Endothelial cell (in vitro differentiated cells): Measurements from ENCODE around the gene LYPD6B. TPM values are rescaled to one million over a fixed set of nuclear protein-coding genes. Genes with fewer than 3 reads are reported as not detected.

Source experiments
- DNase-seq: peaks from one replicate; pipeline ENCODE4 v3.0.0; 2021; ENCODE audit warnings: low spot score
- H3K27ac Mint-ChIP-seq: one replicate; pipeline ENCODE4 v1.8.0; 2021; ENCODE audit warnings: mixed read lengths, inconsistent platforms; ENCODE audit not compliant: unreplicated experiment
- H3K27me3 Mint-ChIP-seq: one replicate; pipeline ENCODE4 v1.8.0; 2021; ENCODE audit warnings: mild to moderate bottlenecking, moderate library complexity, mixed read lengths, inconsistent platforms; ENCODE audit not compliant: unreplicated experiment
- H3K36me3 Mint-ChIP-seq: one replicate; pipeline ENCODE4 v1.8.0; 2021; ENCODE audit warnings: mild to moderate bottlenecking, low read depth, mixed read lengths, inconsistent platforms; ENCODE audit not compliant: unreplicated experiment
- H3K4me1 Mint-ChIP-seq: one replicate; pipeline ENCODE4 v1.8.0; 2021; ENCODE audit warnings: mild to moderate bottlenecking, mixed read lengths, inconsistent platforms; ENCODE audit not compliant: unreplicated experiment
- H3K4me3 Mint-ChIP-seq: one replicate; pipeline ENCODE4 v1.8.0; 2021; ENCODE audit warnings: mild to moderate bottlenecking, mixed read lengths, inconsistent platforms; ENCODE audit not compliant: unreplicated experiment
- H3K9me3 Mint-ChIP-seq: one replicate; pipeline ENCODE4 v1.8.0; 2021; ENCODE audit warnings: mixed read lengths, inconsistent platforms; ENCODE audit not compliant: unreplicated experiment
- CTCF ChIP-seq: fragments of 200-600 bp; sonication (generic); IDR thresholded peaks from one replicate; pipeline ENCODE4 v1.5.0; 2021; ENCODE audit warnings: antibody characterized with exemption; ENCODE audit not compliant: unreplicated experiment
- total RNA-seq: library from RNA; stranded (reverse); fragmentation: NEBNext Ultra II Directional; extraction: Animal tissue kit (Norgen Biotek cat#: 25700); gene quantifications from one replicate; pipeline ENCODE4 v1.2.1, GENCODE V29; 2021; ENCODE audit not compliant: unreplicated experiment

The LYPD6B gene
- total RNA-seq, 1 donor from 2014 or later: 4.8 TPM

GRCh38 chr2:149112068-149112467, 73.6 kb downstream of the LYPD6B start:
- TF ChIP-seq CTCF: no peak
- Mint-ChIP-seq H3K4me1 (no peaks in the 10 kb centered on the region), H3K27ac (no peak overlapping the region), H3K9me3 (peaks cover 5% of the 10 kb centered on the region), H3K4me3 (no peak overlapping the region), H3K27me3 (no peaks in the 10 kb centered on the region), H3K36me3 (no peaks in the 10 kb centered on the region)
- no peak for DNase-seq

GRCh38 chr2:149112713-149113112, 74.2 kb downstream of the LYPD6B start:
- no peak for TF ChIP-seq CTCF
- Mint-ChIP-seq H3K4me3 (no peak overlapping the region), H3K36me3 (no peaks in the 10 kb centered on the region), H3K9me3 (peaks cover 5% of the 10 kb centered on the region), H3K27ac (no peak overlapping the region), H3K27me3 (no peaks in the 10 kb centered on the region), H3K4me1 (no peaks in the 10 kb centered on the region)
- no peak for DNase-seq

GRCh38 chr2:149115781-149116180, 77.3 kb downstream of the LYPD6B start:
- no peak for DNase-seq
- Mint-ChIP-seq H3K36me3 (no peaks in the 10 kb centered on the region), H3K4me1 (no peaks in the 10 kb centered on the region), H3K4me3 (no peak overlapping the region), H3K27me3 (no peaks in the 10 kb centered on the region), H3K9me3 (no peaks in the 10 kb centered on the region), H3K27ac (no peak overlapping the region)
- no peak for TF ChIP-seq CTCF

GRCh38 chr2:149119368-149119767, 80.9 kb downstream of the LYPD6B start:
- TF ChIP-seq CTCF: no peak
- no peak for DNase-seq
- Mint-ChIP-seq H3K27ac (no peak overlapping the region), H3K4me3 (no peak overlapping the region), H3K9me3 (no peaks in the 10 kb centered on the region), H3K36me3 (no peaks in the 10 kb centered on the region), H3K4me1 (no peaks in the 10 kb centered on the region), H3K27me3 (no peaks in the 10 kb centered on the region)

- no peaks in the 10 kb centered on the region for H3K4me1 Mint-ChIP-seq
- no peak for DNase-seq
- H3K9me3 Mint-ChIP-seq: no peaks in the 10 kb centered on the region
- no peak for TF ChIP-seq CTCF
- no peak overlapping the region for H3K4me3 Mint-ChIP-seq
- H3K27me3 Mint-ChIP-seq: peaks cover 3% of the 10 kb centered on the region
- no peak overlapping the region for H3K27ac Mint-ChIP-seq
- H3K36me3 Mint-ChIP-seq: no peaks in the 10 kb centered on the region
These were observed 84.0 kb downstream of the LYPD6B start for GRCh38 chr2:149122516-149122915.
